HepG2 (cell line): ENCODE data around the gene SLC22A5. TPM values are rescaled to one million over a fixed set of nuclear protein-coding genes. Genes with fewer than 3 reads are reported as not detected.

Source experiments
- ATAC-seq: fragments of 200-7000 bp; cut with Tn5 transposase; 3 replicates; pipeline ENCODE4 v1.9.1; 2020; ENCODE audit warnings: mild to moderate bottlenecking, moderate library complexity
- BruUV-seq: library from RNA; stranded (reverse); fragments of 400-500 nt; replicated peaks from 2 replicates; lab custom pipeline; 2021; lab: Mats Ljungman, UMichigan
- CTCF ChIA-PET: fragments of 300-600 bp; formaldehyde crosslinking; extraction: SDS; loops from one replicate; lab custom pipeline; 2021; ENCODE audit warnings: low total read pairs, inconsistent platforms, low intra/inter-chr PET ratio; lab: Yijun Ruan, JAX
- POLR2A ChIA-PET: fragments of 350-600 bp; sonication (Branson Sonifier 250); formaldehyde crosslinking; loops from one replicate; lab custom pipeline; 2020; ENCODE audit warnings: antibody characterized with exemption, inconsistent platforms; lab: Yijun Ruan, JAX
- DNase-seq: peaks from one replicate; pipeline ENCODE4 v3.0.0-alpha.2; 2015; ENCODE audit warnings: low spot score
- FAIRE-seq: peaks from 3 replicates; lab custom pipeline; 2011; peaks lifted over from hg19 to GRCh38; lab: Jason Lieb, UNC
- H2AFZ ChIP-seq: one replicate; pipeline ENCODE4 v1.6.1; 2011; ENCODE audit warnings: low read length, inconsistent platforms
- H3K27ac ChIP-seq: fragments of 300-600 bp; 3 replicates; pipeline ENCODE4 v1.8.0; 2011; ENCODE audit warnings: mixed run types, mild to moderate bottlenecking, mixed read lengths, low read length, inconsistent platforms; ENCODE audit not compliant: insufficient read depth; ENCODE audit errors: extremely low read length
- H3K27me3 ChIP-seq, 2 experiments: fragments of 200-600 bp in 1 of 2; 2 replicates in 1 of 2; 3 replicates in 1 of 2; pipeline versions ENCODE4 v1.6.0 to v1.8.0; 2011; ENCODE audit warnings: low read length in 2 of 2, mild to moderate bottlenecking in 2 of 2, moderate library complexity in 2 of 2, inconsistent platforms in 1 of 2; ENCODE audit not compliant: insufficient read depth in 2 of 2, control insufficient read depth in 1 of 2
- H3K36me3 ChIP-seq, 2 experiments: fragments of 200-600 bp in 1 of 2; replicated peaks in 1 of 2; 2 replicates in 1 of 2; 3 replicates in 1 of 2; pipeline versions ENCODE4 v1.5.1 to v1.8.0; 2011; ENCODE audit warnings: low read length in 2 of 2, inconsistent platforms in 1 of 2; ENCODE audit not compliant: insufficient read depth in 2 of 2, control insufficient read depth in 1 of 2
- H3K4me1 ChIP-seq: 2 replicates; pipeline ENCODE4 v1.5.1; 2012; ENCODE audit warnings: low read length, inconsistent platforms; ENCODE audit not compliant: insufficient read depth
- H3K4me2 ChIP-seq: 2 replicates; pipeline ENCODE4 v1.6.0; 2011; ENCODE audit warnings: low read depth, low read length, inconsistent platforms
- H3K4me3 ChIP-seq, 3 experiments: fragments of 200-600 bp in 1 of 3; sonication (generic), shearing (Covaris generic) in 1 of 3; replicated peaks in 1 of 3; 2 replicates each; pipeline ENCODE4 v1.5.1; 2011 to 2016; ENCODE audit warnings: low read length in 3 of 3, inconsistent platforms in 2 of 3, low read depth in 2 of 3, mild to moderate bottlenecking in 2 of 3, control low read depth in 1 of 3, mixed read lengths in 1 of 3; ENCODE audit not compliant: insufficient read depth in 1 of 3
- H3K79me2 ChIP-seq: one replicate; pipeline ENCODE4 v1.6.1; 2011; ENCODE audit warnings: low read length, inconsistent platforms; ENCODE audit not compliant: insufficient read depth
- H3K9ac ChIP-seq: 2 replicates; pipeline ENCODE4 v1.6.0; 2011; ENCODE audit warnings: mild to moderate bottlenecking, low read depth, low read length, inconsistent platforms; ENCODE audit not compliant: insufficient read depth
- H3K9me3 ChIP-seq: 2 replicates; pipeline ENCODE4 v1.5.1; 2012; ENCODE audit warnings: mild to moderate bottlenecking, low read length
- H4K20me1 ChIP-seq: 2 replicates; pipeline ENCODE4 v1.6.0; 2011; ENCODE audit warnings: inconsistent platforms, mild to moderate bottlenecking, low read length, moderate library complexity; ENCODE audit not compliant: insufficient read depth
- FLYWCH1 ChIP-seq: sonication (generic); formaldehyde crosslinking; IDR thresholded peaks from 2 replicates; pipeline ENCODE4 v1.8.1; 2023; ENCODE audit warnings: mild to moderate bottlenecking, missing genetic modification reagents
- FOXO1 ChIP-seq: sonication (generic); formaldehyde crosslinking; IDR thresholded peaks from 2 replicates; pipeline ENCODE4 v1.4.0; 2020; ENCODE audit warnings: missing genetic modification reagents
- ISL2 ChIP-seq: sonication (generic); formaldehyde crosslinking; IDR thresholded peaks from 2 replicates; pipeline ENCODE4 v1.5.0; 2020; ENCODE audit warnings: missing genetic modification reagents
- KDM3A ChIP-seq: IDR thresholded peaks from 2 replicates; pipeline ENCODE4 v1.6.1; 2018; ENCODE audit warnings: low read depth, missing compliant biosample characterization
- LRRFIP1 ChIP-seq: sonication (generic); formaldehyde crosslinking; conservative IDR thresholded peaks from 2 replicates; pipeline ENCODE4 v1.4.0; 2020; ENCODE audit warnings: missing genetic modification reagents
- USF2 ChIP-seq, 2 experiments: sonication (generic) in 1 of 2; formaldehyde crosslinking in 1 of 2; IDR thresholded peaks; 2 replicates each; pipeline versions ENCODE4 v1.5.1 to v1.6.1; 2011 to 2020; ENCODE audit warnings: borderline replicate concordance in 1 of 2, low read depth in 1 of 2, low read length in 1 of 2, mild to moderate bottlenecking in 1 of 2, missing genetic modification reagents in 1 of 2, moderate library complexity in 1 of 2
- YEATS2 ChIP-seq: sonication (generic); formaldehyde crosslinking; IDR thresholded peaks from 2 replicates; pipeline ENCODE4 v1.4.0; 2020; ENCODE audit warnings: missing genetic modification reagents, borderline replicate concordance
- ZNF430 ChIP-seq: sonication (generic); formaldehyde crosslinking; IDR thresholded peaks from 2 replicates; pipeline ENCODE4 v1.9.0; 2021; ENCODE audit warnings: mild to moderate bottlenecking, missing genetic modification reagents
- ZSCAN31 ChIP-seq: sonication (generic); formaldehyde crosslinking; IDR thresholded peaks from 2 replicates; pipeline ENCODE4 v1.5.0; 2020; ENCODE audit warnings: low read depth, mild to moderate bottlenecking, missing genetic modification reagents
- WGBS: methylation state at CpG from one replicate; pipeline ENCODE4 v1.1.6; 2017; ENCODE audit warnings: low lambda C conversion rate; 5-methylcytosine and 5-hydroxymethylcytosine counted together
- in situ Hi-C: cut with HindIII; loops from 2 replicates; pipeline ENCODE4 v1.10.0; 2017; ENCODE audit warnings: low pct_unique_long_range_greater_than_20kb; ENCODE audit not compliant: extremely low pct_ligation_motif_present
- intact Hi-C: fragments of 100-400 bp; cut with micrococcal nuclease; formaldehyde crosslinking; loops from one replicate; pipeline ENCODE4 v1.10.0; 2022; ENCODE audit not compliant: unreplicated experiment
- polyA plus RNA-seq, 8 experiments: library from polyadenylated mRNA; depleted of rRNA in 3 of 8; stranded (reverse) in 7 of 8; unstranded in 1 of 8; fragments of >200 nt; fragmentation: Illumina TruSeq in 4 of 8; extraction: Trizol in 4 of 8; gene quantifications; 2 replicates each; pipeline versions ENCODE4 v1.2.1 to v1.2.3, GENCODE V29; 2011 to 2016; ENCODE audit warnings: low read depth in 4 of 8, missing spikeins in 1 of 8, mixed read lengths in 1 of 8; ENCODE audit not compliant: insufficient read depth in 1 of 8
- total RNA-seq, 5 experiments: library from RNA; depleted of rRNA; stranded (reverse); fragments of >200 nt; fragmentation: Illumina TruSeq; extraction: Trizol; gene quantifications; 2 replicates each; pipeline ENCODE4 v1.2.3, GENCODE V29; 2016; ENCODE audit warnings: low read depth in 1 of 5
- TF ChIP-seq, protein P1 (sequence below): fragments of 450-650 bp; IDR thresholded peaks from 2 replicates; pipeline ENCODE4 v1.6.1; 2017
- TF ChIP-seq, protein P2 (sequence below): sonication (generic); formaldehyde crosslinking; IDR thresholded peaks from 2 replicates; pipeline ENCODE4 v1.4.0; 2020; ENCODE audit warnings: mild to moderate bottlenecking, low read depth, missing genetic modification reagents
- TF ChIP-seq, protein P3 (sequence below): sonication (generic); formaldehyde crosslinking; IDR thresholded peaks from 2 replicates; pipeline ENCODE4 v1.4.0; 2020; ENCODE audit warnings: missing genetic modification reagents

Gene SLC22A5
- total and polyA plus RNA-seq, 2 of the 13 experiments (the other 11 are each of a cell fraction or from before 2014, with no cell fraction given): 7.1 to 15.1 TPM

DNA sequence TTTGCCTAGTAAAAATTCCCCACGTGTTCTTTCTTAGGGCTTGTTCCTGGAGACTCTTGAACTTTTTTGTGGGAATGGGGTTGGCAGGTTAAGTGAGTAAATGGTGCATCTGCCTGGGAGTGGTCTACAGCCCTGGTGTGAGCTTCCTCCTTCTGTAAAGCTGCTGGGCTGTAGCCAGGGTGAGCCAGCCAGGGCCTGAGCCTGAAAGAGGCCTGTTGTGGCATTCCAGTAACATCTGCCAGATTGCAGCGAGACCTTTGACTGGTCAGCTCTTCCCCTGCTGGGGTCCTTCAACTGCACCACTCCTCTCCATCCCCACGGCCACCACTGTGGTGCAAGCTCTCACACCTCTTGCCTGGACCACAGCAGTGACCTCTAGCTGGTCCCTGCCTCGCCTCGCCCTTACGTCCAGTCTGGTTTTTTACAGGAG lies 47.5 kb downstream of the SLC22A5 start:
- Histone ChIP-seq H3K4me2 (no peak overlapping the region), H3K36me3 (no peaks in the 10 kb centered on the region), H2AFZ (no peak overlapping the region), H3K9ac (no peak overlapping the region), H3K4me1 (peaks cover 44% of the 10 kb centered on the region), H4K20me1 (no peaks in the 10 kb centered on the region), H3K9me3 (no peaks in the 10 kb centered on the region), H3K4me3 (no peak overlapping the region), H3K27ac (no peak overlapping the region), H3K79me2 (no peaks in the 10 kb centered on the region), H3K27me3 (no peaks in the 10 kb centered on the region)
- BruUV-seq: no TSS peak
- ChIA-PET POLR2A (no interaction called here), CTCF (no interaction called here)
- intact Hi-C loops (no loop called here), in situ Hi-C loops (no loop called here)
- DNase-seq (no peak), FAIRE-seq (no peak), ATAC-seq (no peak; the same call in 2 of the 3 replicates)
- 78% methylated on average over 6 of the region's 6 CpGs for WGBS
- TF ChIP-seq YEATS2 (CRISPR knock-in tag): no peak
- no peak for TF ChIP-seq FOXO1 (CRISPR knock-in tag)
- TF ChIP-seq, protein P1, sequence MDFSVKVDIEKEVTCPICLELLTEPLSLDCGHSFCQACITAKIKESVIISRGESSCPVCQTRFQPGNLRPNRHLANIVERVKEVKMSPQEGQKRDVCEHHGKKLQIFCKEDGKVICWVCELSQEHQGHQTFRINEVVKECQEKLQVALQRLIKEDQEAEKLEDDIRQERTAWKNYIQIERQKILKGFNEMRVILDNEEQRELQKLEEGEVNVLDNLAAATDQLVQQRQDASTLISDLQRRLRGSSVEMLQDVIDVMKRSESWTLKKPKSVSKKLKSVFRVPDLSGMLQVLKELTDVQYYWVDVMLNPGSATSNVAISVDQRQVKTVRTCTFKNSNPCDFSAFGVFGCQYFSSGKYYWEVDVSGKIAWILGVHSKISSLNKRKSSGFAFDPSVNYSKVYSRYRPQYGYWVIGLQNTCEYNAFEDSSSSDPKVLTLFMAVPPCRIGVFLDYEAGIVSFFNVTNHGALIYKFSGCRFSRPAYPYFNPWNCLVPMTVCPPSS: no peak
- TF ChIP-seq, protein P2, sequence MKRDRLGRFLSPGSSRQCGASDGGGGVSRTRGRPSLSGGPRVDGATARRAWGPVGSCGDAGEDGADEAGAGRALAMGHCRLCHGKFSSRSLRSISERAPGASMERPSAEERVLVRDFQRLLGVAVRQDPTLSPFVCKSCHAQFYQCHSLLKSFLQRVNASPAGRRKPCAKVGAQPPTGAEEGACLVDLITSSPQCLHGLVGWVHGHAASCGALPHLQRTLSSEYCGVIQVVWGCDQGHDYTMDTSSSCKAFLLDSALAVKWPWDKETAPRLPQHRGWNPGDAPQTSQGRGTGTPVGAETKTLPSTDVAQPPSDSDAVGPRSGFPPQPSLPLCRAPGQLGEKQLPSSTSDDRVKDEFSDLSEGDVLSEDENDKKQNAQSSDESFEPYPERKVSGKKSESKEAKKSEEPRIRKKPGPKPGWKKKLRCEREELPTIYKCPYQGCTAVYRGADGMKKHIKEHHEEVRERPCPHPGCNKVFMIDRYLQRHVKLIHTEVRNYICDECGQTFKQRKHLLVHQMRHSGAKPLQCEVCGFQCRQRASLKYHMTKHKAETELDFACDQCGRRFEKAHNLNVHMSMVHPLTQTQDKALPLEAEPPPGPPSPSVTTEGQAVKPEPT (CRISPR knock-in tag): no peak
- TF ChIP-seq, protein P3, sequence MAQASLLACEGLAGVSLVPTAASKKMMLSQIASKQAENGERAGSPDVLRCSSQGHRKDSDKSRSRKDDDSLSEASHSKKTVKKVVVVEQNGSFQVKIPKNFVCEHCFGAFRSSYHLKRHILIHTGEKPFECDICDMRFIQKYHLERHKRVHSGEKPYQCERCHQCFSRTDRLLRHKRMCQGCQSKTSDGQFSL (CRISPR knock-in tag): no peak
- no peak for TF ChIP-seq ZSCAN31
- no peak for TF ChIP-seq USF2 (IDR thresholded peaks at IDR 0.05; ENCODE audit: low read depth, low read length)
- TF ChIP-seq USF2 (CRISPR knock-in tag; IDR thresholded peaks at IDR 0.05; ENCODE audit: borderline replicate concordance): no peak
- TF ChIP-seq ZNF430 (CRISPR knock-in tag): no peak
- no peak for TF ChIP-seq ISL2 (CRISPR knock-in tag)
- TF ChIP-seq FLYWCH1 (CRISPR knock-in tag): no peak
- TF ChIP-seq KDM3A (CRISPR knock-in tag): no peak
- no peak for TF ChIP-seq LRRFIP1
